GM19023 (cell line): ENCODE data around the gene PHF23.

Experiments
- ATAC-seq: cut with Tn5 transposase; IDR thresholded peaks from one replicate; pipeline ENCODE4 v1.9.1; 2021; ENCODE audit warnings: mild to moderate bottlenecking, moderate library complexity; ENCODE audit not compliant: unreplicated experiment

The PHF23 gene

DNA sequence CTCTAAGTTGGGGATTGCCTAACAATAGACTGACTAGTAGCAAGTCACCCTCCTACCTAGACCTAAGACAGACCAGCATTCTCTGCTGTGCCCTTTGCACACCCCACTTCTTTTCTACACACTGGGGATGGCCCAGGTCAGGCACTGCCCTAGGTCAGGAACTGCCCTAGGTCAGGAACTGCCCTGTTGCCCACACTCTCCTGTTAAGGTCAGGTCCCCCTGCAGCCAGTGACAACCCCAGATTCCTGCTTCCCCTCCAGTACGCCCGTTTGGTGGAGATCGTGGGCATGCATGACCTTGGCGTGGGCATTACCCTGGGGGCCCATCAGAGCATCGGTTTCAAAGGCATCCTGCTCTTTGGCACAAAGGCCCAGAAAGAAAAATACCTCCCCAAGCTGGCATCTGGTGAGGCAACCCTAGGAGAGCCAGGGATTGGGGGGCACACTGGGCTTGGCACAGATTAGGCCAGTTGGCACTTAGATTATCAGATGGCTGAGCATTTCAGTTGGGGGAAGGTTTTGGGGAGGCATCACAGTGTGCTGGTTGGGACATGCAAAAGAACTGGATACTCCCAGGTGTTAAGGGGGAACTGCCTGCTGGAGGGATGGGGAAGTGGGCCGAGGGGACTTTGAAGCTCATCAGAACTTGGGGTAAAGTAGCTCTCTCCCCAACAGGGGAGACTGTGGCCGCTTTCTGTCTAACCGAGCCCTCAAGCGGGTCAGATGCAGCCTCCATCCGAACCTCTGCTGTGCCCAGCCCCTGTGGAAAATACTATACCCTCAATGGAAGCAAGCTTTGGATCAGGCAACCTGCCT, 17.8 kb downstream of the PHF23 start:
- ATAC-seq: no peak

DNA sequence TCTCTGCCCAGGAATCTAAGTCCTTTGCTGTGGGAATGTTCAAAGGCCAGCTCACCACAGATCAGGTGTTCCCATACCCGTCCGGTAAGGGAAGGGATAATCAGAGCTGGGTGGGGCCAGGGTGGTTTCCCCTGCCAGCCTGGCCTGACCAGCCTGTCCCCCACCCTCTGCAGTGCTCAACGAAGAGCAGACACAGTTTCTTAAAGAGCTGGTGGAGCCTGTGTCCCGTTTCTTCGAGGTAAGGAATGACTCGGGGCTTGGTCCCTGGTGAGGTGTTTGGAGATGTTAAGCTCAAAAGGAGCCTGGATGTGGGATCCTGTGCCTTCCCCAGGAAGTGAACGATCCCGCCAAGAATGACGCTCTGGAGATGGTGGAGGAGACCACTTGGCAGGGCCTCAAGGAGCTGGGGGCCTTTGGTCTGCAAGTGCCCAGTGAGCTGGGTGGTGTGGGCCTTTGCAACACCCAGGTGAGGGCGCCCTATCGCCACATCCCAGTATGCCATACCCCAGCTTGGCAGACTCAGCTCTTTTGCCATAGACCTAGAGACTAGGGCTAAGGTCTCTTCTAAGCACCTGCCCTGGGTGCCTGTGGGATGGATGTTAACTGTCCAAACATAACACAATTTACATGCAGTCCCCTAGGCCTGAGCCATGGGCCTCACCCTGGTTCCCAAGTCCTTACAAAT, 18.5 kb downstream of the PHF23 start:
- ATAC-seq: no peak

DNA sequence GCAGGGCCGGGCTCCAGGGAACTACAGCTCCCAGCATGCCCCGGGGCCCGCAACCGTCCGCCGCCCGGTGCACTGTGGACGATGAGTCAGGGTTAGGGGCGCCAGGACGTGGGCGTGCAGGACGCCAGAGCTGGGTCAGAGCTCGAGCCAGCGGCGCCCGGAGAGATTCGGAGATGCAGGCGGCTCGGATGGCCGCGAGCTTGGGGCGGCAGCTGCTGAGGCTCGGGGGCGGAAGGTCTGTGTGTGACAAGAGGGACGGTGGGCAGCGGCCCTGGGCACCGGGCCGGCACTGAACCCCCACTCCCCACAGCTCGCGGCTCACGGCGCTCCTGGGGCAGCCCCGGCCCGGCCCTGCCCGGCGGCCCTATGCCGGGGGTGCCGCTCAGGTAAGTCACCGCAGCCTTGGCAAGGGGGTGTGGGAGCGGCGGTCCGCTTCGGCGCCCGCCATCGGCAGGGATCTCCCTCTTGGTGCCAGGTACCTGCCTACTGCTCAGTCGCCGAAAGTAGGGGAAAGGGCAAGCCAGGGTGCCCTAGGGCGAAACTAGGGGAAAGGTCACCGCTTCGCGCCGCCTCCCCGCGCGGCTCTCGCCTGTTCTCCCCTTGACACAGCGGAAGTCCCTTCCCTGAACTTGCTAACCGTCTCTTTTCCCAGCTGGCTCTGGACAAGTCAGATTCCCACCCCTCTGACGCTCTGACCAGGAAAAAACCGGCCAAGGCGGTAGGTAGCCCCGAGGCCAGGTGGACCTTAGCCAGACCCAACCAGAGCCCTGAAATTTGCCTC, 19.3 kb downstream of the PHF23 start, which contains the start of the genes ACADVL and DLG4:
TSS of gene ACADVL (plus strand) at position 127 of the 781 bp plus-strand sequence. CDS start at position 174, 47 bp downstream.
TSS of gene DLG4 (minus strand) at position 25 of the 781 bp plus-strand sequence.
- peak; percentile 65 for ATAC-seq

DNA sequence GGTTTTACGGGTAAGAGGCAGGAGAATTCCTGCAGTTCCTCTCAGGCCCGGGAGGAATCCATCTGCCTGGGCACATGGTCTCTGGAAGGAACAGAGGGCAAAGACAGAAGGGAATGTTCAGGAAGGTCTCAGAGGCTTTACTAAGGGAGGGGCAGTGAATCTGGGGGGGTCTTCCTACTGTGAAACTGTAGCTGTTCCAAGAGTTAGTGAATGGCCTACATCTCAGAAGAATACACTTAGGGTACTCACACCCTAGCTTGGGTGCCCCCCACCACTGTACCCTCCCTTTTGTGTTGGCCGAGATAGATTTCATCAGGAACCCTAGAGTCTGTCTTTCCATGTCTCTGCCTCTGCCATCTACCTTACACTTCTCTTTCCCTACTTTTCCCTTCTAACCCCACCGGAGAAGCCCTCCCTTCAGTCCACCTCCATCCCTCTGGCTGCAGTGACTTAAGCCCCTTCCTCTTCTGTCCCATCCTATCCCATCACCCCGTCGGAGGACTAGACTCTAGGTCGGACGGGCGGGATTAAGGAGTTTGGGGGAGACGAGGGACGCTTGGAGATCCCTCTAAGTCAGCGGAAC, 19.9 kb downstream of the PHF23 start:
- no peak for ATAC-seq

DNA sequence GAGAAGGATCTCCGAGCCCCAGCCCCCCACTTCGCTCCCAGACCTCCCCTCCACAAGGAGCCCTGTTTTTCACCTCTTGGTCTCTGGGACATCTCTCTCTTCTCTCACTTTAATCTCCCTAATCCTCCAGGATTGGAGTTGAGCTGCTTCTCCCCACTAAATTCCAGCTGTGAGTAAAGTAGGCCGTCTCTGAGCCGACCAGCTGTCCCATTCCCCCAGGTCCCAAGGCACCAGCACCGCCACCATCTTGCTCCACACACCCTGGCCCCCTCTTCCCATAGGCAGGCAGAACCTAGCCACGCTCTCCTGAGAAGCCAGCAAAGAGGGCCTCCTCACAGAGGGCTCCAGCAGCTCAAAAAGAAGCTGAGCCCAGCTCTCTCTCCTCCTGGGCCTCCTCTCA, 20.5 kb downstream of the PHF23 start:
- no peak for ATAC-seq

DNA sequence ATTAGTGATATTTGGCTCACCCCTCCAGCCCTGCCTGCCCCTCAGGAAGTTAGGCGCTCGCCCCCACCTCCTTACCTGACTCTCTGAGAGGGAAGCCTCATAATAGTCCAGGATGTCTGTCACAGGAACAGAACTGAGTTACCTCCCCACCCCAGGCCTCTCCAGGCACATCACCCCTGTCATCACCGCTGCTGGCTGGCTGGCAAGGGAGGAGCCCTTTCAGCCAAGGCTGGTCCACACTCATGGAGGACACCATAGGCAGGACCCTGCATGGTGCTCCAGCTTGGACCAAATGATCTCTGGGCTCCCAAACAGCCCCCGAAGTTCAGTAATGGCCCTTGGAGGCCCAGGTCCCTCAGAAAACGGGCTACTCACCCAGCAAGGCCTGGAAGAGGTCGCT, 21.1 kb downstream of the PHF23 start:
- ATAC-seq: no peak

DNA sequence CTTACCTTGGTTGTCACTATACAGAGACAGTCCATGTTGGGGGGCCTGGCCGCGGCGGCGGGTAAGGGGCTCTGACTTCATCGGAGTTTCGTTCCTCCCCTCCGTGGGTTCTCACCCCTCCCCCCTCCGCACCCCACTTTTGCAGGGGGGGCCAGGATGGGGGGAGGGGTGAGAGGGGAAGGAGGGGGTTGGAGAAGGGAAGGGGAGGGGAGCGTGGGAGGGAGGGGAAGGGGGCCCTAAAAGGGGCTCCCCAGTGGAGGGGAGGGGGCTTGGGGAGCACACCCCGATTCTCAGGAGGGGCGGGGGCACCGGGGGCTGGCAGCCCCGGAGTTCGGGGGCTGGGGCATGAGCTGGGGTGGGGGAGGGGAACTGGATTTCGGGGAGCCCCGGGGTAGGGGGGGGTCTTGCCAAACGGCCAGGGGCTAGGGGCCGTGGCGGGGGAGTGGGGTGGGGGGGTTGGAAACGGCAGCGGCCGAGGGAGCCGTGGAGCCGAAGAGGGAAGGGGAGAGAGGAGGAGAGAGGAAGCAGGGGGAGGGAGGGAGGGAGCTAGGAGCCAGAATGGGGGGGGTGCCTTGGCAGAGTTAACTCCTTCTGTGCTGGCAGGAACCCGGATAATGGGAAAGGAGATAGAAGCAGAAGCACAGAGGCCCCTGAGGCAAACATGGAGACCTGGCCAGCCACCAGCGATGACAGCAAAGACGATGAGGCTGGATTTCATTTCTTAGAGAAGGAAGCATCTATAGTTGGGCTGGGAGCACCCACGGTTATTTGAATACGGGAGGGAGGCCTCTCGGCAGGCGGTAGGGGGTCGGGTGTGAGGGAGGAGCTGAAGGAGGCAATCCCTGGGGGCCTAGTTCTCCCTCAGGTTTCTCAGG, 21.9 kb downstream of the PHF23 start:
- ATAC-seq: no peak

DNA sequence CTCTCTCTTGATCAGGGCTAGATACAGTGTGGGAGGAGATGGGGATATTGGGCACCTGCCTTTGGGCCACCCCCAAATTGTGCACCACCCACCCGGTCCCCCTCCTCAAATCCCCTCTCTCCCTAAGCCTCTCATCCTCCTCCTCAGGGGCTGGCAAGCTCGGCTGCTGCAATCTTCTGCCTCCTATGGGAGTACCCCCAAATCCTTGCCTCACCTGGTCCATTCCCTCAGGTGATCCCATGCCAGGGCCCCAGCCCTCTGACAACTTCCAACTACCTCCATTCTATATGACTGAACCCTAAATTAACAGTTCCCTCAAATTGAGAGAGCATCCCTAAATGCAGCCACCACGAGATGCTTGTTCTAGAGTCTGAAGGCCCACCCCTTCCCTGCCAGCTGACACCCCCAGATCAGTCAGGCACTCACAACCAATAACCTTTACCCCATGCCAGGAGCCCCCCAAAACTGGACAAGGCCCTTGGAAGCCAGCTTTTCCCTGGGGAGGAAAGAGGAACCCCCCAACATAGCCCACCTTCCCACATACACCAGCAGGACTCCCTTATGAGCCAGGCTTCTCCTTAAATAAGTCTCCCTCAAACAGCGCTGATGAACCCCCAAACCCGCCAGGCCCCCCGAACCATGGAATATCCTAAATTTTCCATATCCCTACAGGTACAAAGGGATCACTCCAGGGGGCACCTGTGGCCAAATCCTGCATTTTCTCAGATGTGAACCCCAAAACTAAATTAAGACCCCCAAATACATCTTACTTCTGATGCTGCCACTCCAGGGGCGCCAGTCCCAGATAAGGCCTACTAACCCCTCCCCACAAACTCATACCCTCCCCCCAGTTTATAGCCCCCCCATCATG, 22.8 kb downstream of the PHF23 start:
- ATAC-seq: no peak

DNA sequence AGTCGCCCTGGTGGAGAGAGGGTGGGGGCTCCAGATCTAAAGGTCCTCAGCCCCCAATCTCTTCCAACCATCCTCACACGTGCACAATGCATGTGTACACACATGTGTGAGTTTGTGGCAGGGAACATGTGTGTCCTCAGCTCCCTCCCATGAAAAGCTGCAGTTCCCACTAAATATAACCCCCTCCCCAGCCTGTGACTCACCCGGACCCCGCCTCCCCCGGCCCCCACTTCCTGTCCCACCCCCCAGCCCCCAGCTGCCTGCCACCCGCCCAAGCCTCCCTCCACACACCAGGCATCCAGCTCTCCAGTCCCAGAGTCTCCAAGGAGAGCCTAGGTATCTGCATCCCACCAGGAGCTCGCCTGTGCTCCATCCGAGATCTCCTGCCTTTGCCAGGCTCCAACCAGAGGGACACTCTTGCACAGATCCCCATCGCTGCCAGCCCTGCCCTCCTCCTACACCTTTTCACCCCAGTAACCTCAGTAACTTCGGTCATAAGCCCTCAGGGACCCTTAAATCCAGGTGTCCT, 23.5 kb downstream of the PHF23 start:
- no peak for ATAC-seq

DNA sequence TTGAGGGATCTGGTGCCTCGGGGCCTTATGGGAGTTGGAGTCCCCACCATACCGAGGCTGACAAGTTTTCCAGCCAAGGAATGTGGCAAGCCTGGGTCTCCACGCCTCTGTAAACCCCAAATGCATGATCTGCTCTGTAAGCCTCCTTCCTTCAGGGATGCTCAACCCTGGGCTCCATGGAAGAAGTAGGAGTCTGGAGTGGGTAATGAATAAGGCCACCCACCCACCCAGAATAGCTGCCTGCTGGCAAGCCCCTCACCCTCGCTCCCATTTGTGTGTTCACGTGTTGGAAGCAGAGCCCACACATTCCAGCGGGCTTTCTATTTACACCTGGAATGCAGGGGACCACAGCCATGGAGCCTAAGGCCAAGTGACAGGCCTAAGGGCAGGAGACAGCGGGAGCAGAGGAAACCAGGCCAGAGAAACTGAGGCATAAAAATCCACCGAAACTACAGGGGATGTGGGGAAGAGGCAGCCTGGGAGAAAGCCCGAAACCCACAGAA, 24.1 kb downstream of the PHF23 start:
- no peak for ATAC-seq

DNA sequence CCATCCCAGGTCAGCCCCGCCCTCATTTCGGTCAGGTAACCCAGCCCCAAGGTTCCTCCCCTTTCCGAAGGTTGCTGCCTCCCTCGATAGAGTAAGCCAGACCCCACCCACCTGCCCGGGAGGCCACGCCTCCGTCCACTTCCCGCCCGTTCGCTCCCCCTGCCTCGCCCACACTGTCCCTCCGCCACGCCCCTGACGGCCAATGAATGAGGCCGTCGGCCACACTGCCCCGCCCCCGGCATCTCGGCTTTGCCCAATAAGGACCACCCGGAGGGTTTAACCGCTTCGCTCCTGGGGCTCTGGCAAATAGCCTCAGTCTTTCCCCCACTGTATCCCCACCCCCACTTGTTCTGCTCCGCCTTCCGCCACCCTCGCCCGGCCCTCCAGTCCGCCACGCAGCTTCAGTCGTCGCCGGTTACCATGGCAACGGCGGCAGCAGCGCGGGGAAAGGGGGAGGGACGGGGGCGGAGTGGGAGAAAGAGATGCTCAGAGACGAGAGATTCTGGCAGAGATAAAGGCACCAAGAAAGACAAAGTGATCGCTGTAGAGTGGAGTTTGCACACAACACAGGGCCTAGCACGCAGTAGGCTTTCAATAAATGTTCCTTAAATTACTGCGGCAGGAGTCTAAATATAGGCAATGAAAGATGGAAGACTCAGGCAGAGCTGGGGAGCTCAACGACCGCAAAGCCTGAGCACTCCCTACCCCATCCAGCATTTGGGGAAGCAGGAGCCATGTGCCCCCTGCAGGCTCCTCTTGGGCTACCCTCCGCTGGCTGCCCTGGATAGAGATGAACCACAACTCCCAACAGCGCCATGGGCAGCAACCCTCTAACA, 24.7 kb downstream of the PHF23 start:
- peak; percentile 69 for ATAC-seq

DNA sequence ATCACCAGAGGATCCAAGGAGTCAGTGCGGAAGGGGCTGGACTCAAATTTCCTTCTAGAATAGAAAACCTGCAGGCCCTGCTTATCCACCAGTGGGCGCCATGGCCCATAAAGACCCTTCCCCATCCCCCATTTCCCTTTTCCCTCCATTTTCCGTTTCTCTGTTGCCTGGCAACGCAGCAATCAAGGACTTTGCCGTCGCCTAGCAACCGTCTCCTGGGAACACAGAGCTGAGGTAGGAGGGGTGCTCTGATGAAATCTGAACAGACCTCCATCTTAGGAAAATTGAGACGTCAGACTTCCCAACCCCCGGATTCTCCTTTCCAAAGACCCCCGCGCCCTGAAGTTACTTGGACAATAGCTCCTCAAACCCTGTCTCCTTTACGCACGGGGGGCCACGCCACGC, 25.4 kb downstream of the PHF23 start:
- ATAC-seq: no peak

DNA sequence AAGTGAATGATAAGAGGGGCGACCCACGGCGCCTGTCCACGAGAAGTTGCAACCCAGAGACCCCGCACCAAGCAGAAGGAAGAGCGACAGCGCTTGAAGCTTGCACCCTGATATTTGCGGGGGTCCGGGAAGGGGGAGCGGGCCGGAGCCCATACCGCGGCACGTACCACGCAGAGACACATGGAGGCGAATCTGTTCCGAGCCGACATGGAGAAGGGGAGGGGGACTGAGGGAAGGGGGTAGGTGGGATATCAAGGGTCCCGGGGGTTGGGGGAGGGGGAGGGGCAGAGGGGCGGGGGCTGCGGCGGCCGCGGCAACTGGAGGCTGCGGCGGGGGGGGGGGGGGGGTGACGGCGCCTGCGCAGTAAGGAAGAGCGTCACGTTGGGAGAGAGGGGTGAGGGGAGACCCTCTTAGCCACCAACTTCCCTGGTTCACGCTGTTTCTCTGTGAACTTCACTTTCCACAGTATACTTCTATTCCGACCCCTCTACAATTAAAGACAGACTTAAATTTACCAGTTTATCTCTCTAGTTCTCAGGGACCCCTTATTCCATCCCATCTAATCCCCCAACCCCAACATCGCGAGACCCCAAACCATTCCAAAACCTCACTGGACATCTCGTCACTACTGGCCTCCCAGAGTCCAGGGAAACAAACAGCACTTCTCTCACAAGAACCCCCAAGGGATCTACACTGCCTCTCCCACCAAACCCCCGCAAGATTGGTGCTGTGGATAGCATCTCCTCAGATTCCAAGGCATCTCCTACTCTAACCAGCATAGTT, 27.6 kb downstream of the PHF23 start:
- no peak for ATAC-seq

DNA sequence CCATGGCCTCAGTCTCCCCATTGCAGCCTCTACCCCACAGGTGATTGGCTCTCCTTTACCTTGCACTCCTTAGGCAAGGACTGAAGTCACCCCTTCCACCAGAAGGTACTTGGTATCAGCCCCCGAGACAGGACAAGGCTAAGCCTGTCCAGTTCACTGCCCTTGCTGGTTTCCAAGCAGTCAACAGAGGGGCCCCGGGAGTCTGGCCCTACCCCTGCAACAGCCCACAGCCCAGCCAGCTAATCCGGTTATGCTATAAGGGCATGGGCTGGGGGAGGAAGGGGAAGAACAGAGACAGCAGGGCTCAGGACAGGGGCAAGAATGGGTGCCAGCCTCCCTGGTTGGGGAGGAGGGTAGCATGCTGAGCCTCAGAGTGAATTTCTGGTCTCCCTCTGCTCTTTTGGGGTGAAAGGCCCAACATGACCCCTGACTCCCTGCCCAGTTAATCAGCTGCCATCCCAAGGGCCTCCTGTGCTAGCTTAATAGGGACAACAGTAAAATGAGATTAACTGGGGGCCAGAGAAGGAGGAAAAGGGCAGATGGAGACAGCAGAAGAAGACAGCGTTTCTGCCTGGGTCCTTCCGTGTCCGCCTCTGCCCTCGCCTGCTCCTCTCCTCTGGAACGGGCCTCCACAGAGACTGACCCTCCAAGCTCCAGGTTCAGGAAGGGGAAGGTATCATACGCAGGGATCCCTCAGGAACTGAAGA, 30.4 kb downstream of the PHF23 start:
- no peak for ATAC-seq

DNA sequence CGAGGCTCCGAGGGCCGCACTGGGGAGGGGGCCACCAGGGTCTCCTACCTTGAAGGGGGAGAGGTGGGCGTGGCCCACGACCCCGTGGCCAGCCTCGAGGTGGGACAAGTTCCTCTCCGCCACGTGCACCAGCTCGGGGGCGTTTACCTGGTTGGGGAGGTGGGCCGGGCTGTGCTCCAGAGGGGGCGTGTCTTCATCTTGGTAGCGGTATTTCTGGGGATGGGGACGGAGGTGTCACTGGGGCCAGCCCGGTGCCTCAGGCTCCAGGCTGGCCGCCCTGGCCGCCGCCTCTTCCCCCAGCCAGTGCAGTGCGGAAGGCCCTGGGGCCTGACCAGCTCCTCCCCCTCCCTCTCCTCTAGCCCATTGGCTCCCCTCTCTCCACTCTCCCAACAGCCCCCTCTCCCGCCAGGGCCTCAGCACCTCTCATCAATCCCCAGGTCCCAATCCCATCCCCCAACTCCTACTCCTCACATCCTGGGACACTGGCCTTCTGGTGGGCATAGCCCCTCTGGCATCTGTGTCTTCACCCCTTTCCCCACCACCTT, 31.2 kb downstream of the PHF23 start:
- ATAC-seq: no peak
